Endothelial cell of hepatic sinusoid (primary cell): Measurements from ENCODE around the gene WSCD2.

Source experiments
- in situ Hi-C: cut with HindIII; loops from 2 replicates; pipeline ENCODE4 v1.10.0; 2017; ENCODE audit warnings: low sequenced_read_pairs

WSCD2 gene

DNA sequence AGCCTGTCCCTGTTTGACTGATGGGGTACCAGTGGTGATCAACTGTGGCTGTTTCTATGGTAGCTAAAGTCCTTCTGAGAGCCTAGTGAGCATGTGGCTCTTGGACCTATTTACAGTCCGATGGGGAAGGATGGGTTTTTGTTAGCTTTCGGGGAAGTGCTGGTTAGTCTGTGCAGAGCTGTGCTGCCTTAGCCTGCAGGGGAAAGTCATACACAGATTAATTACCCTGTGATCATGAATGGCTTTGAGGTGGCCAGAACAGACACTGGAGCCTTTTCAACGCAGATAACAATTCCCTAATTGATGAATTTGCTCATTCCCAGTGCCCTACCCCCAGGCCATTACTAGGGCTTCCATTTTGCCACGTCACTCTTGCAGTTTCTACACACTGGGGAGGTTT, 99.7 kb downstream of the WSCD2 start:
- in situ Hi-C loops: no loop called here

DNA sequence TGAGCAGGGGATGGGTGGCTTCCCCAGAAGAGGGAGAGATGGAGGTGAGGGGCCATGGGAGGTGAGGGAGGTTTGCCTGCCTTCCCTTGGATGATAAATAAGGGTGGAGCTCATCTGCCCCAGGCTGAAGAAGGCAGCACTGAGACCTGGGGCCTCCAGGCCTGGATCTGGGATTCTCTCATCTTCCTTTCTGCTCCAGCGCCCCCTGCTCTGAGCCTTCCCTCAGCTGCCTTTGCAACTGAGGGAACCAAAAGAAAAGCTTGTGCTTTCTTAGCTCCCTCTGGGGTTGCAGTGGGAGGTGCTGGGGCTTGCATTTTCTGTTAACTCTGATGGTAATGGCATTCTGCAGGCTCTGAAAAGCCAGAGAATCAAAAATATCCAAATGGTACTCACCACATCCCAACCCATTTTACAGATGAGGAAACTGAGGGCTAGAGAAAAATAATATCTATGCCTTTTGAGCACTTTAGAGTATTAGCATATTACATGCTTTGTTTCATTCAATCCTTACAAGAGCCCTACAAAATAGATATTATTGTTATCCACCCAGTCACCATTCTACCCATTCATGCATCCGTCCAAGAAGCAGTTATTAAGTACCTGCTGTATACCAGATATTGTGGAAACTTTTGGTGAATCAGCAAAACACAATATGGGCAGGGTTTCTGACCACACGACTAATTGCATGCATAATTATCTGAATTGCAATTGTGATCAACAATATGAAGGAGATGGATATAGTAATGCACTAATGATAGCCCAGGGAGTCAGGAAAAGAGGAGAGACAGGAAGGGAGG, 102.2 kb downstream of the WSCD2 start:
- in situ Hi-C loops: no loop called here

DNA sequence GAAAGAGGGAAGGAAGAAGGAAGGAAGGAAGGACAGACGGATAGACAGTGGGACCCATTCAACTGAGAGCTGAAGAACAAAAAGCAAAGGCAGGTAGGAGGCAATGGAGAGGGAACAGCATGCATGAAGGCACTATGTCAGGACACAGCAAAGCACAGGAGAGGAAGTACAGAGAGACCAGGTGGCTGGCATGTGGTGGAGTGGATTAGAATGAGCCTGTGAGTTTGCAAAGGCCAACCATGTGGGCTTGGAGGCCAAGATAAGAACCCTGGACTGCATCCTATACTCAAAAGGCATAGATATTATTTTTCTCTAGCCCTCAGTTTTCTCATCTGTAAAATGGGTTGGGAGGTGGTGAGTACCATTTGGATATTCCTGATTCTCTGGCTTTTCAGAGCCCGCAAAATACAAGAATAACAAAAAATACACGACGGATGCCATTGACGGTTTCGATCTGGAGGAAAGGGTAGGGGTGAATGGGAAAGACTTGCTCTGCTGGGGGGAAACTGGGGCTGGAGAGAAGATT, 102.9 kb downstream of the WSCD2 start:
- in situ Hi-C loops: no loop called here

DNA sequence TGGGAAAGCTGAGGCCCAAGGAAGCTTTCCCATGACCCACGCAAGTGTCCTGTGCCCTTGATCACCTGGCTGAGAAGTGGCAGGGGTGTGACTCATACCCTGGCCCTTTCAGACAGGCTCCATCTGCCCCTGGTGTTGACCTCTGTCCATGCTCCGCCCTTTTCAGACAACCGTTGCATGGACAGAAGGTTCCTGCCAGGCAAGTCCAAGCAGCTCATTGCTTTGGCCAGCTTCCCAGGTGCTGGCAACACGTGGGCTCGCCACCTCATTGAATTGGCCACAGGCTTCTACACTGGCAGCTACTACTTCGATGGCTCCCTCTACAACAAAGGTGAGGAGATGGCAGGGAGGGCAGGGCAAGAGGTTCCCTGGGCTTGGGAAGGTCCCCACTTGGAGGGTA, 103.5 kb downstream of the WSCD2 start:
- in situ Hi-C loops: no loop called here

DNA sequence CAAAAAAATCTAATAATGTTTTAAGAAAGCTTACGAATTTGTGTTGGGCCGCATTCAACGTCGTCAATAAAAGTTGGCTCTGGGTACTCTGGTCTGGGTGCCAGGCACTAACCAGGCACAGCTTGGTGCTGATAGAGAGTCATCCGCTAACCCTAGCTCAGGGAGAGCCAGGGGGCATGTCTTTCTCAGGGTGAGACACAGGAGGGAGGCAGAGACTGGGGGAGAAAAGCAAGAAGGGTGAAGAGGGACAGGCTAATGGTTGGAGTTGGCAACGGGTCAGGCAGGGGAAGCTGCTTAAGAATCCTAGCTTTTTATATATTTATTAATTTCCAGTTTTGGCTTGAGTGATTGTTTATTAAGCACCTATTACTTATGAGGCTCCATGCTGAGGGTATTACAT, 105.1 kb downstream of the WSCD2 start:
- in situ Hi-C loops: no loop called here

GRCh38 chr12:108235197-108235984, 106.3 kb downstream of the WSCD2 start:
- in situ Hi-C loops: no loop called here

DNA sequence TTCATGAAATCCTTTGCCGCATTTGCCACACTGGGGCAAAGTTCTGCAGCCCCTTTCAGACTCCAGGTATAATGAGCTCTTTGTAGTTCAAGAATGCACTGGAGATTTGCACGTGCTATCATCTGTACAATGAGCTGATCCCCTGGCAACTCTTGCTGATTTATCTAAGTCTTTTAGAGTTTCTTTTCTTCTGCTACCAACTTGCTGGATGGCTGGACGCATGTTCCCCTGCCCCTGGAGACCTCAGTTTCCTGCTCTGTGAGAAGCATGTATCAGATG, 106.8 kb downstream of the WSCD2 start:
- in situ Hi-C loops: no loop called here

DNA sequence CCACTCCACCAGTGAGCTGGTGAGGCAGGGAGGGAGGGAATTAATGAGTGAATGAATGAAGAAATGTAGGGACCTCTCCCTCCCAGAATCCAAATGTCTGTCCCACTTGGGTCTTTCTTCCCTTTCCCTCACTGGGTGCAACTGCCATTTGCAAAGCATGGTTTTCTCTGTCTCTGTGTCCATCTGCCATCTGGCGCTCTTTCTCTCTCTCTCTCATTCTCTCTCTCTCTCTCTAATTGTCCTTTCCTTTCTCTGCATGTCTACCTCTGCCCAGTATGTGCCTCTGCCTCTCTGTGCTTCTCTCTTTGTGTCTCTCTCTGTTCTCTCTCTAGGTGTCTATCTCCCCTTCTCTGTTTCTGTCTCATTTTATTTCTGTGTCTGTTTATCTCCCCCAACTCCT, 107.3 kb downstream of the WSCD2 start:
- in situ Hi-C loops: no loop called here

GRCh38 chr12:108237272-108237671, 108.2 kb downstream of the WSCD2 start:
- in situ Hi-C loops: no loop called here

DNA sequence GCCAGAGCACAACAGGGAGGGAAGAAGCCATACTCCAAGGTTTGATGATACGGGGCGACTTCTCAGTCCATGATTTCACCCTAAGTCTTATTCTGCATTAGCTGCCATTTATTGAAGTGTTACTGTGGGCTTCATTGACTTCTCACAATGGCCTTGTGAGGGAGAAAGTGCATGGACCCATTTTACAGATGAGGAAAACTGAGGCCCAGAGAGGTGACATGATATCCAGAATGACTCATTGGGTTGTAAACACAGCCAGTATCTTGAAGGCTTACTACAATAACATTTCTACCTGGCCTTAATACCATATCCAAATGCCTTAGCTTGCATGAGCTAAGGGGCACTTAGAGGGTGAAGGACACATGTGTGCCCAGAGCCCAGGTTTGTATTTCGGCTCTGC, 109.4 kb downstream of the WSCD2 start:
- in situ Hi-C loops: no loop called here

DNA sequence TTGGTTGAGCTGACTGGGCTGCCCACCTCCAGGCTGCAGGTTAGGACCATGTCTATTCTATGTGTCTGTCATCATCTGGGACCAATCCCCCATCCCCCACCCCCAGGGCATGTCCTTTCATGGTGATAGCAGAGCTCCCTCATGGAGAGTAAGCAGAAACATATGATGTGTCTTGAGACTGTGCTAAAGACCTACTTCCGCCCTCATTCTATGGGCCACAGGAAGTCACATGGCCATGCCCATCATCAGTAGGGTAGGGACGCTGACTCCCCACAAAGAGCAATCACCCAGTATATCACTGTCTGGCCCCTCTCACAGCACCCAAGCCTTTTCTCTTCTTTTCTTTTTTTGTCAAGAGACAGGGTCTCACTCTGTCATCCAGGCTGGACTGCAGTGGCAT, 110.3 kb downstream of the WSCD2 start:
- in situ Hi-C loops: no loop called here

GRCh38 chr12:108240027-108240785, 111.1 kb downstream of the WSCD2 start:
- in situ Hi-C loops: no loop called here

- in situ Hi-C loops: no loop called here
These were observed 111.8 kb downstream of the WSCD2 start for GRCh38 chr12:108240928-108241327.

- in situ Hi-C loops: no loop called here
These were observed 113.1 kb downstream of the WSCD2 start for GRCh38 chr12:108241986-108242703.

- in situ Hi-C loops: no loop called here
These were observed 118.0 kb downstream of the WSCD2 start for GRCh38 chr12:108247130-108247529.

- in situ Hi-C loops: no loop called here
These were observed 118.9 kb downstream of the WSCD2 start for GRCh38 chr12:108248011-108248410.

DNA sequence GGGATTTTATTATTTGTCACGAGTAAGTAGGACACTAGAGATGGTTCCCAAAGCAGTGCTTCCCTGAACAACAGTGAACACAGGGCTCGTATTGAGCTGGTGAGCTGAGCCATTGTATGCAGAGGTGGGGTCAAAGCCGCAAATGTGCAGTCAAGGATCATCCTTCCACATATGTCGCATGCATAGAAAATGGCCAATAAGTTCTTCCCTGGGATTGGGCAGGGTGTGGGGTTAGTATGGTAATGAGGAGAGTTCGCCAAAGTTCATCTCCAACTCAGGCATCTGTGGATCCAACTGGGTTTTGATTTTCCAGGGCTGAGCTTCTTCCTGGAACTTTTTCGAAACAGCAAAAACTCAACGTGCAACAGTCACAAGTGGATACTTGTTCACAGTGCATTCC, 123.4 kb downstream of the WSCD2 start:
- in situ Hi-C loops: no loop called here

GRCh38 chr12:108253540-108253939, 124.5 kb downstream of the WSCD2 start:
- in situ Hi-C loops: no loop called here

DNA sequence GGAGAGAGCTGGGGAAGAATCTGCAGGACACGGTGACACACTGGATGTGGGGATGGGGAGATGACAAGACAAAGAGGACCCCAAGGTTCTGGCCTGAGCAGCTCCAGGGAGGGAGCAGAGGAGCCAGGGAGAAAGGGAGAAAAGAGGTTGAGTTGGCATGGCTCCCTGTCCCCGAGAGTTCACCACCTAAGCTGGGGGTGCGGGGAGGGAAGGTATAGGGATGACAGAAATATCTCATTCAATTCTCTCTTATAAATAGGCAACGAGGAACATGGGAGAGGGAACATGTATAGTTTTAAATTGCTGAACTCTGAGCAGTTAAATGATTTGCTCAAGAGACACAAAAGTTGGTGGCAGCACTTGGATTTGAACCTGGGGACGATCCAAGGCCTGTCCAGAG, 124.9 kb downstream of the WSCD2 start:
- in situ Hi-C loops: no loop called here

DNA sequence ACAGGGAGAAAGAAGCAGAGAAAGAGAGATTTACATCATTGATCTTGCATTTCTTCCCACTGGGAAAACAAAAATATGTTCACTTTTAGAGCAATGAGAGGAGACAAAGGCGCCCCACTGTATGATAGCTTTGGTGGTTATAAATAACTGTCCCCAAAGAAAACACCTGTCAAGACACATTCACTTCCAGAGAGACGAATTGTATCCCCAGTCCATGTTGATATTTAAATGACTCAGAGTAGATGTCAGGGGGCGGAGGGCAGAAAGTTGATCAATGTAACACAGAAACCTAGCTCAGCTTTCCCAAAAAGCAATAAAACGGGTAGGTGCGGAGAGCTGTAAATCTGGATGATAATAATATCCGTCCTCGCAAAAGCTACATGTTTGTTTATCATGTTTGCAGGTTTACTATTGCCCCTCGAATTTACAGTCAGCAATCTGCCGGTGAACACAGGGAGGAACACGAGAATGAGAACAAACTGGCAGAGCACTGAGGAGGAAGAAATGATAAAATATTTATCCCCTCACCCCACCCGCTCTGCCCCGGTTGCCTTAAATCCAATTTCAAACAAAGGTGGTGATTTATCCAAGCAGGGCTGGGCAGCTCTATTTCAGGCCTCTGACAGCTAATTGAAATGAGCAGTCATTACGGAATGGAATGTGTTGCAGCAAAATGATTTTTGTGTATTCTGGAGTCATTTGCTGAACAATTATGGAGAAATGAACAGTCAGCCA, 125.6 kb downstream of the WSCD2 start:
- in situ Hi-C loops: loop anchor here (5.0 kb wide), 1 partner anchor 42 kb away; no protein-coding TSS in a partner anchor
